ENCODE data around the gene KIF17. TPM values are rescaled to one million over a fixed set of nuclear protein-coding genes. Genes with fewer than 3 reads are reported as not detected.

The KIF17 gene
- total RNA-seq, 1 donor from 2014 or later: 2.2 TPM

DNA sequence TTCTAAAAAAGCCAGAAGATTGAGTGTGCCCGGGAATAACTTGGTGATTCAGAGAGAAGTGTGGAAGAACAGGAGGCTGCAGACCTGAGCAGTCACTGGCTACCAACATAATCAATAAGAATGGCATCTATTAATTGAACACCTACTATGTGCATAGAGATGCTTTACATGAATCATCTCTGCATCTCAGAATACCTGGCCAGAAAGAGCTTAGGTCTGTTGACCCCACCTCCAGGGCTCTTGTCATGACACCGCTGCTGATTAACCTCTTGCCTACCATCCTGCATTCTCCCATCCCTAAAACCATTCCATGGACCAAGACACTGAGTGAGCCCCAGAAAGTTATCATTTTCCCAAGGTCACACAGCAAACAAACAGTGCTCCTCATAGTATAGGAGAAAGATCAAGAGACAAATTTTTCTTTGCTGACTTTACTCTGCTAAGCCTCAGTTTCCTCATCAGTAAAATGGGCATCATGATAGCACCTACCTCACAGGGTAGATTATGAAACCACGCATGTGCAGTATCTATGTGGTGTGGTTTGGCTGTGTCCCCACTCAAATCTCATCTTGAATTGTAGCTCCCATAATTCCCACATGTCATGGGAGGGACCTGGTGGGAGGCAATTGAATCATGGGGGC, 100.8 kb downstream of the KIF17 start:
- Histone ChIP-seq H3K79me2 (ENCODE audit: low read depth) (no peaks in the 10 kb centered on the region), H3K9ac (no peak overlapping the region), H3K36me3 (no peaks in the 10 kb centered on the region), H2AFZ (replicated peaks) (peak overlapping the region; percentile 26), H4K20me1 (ENCODE audit: low read depth) (no peaks in the 10 kb centered on the region), H3K9me3 (ENCODE audit: low read depth) (no peaks in the 10 kb centered on the region), H3F3A (ENCODE audit: low read depth) (no peaks in the 10 kb centered on the region), H3K4me1 (no peaks in the 10 kb centered on the region), H3K27me3 (no peaks in the 10 kb centered on the region), H3K4me3 (no peak overlapping the region), H3K4me2 (no peak overlapping the region), H3K27ac (no peak overlapping the region)
- no peak for TF ChIP-seq EZH2 (IDR thresholded peaks at IDR 0.05)
- no peak for TF ChIP-seq EZH2phosphoT487 (IDR thresholded peaks at IDR 0.05)
- TF ChIP-seq CTCF (IDR thresholded peaks at IDR 0.05): no peak
- Mint-ChIP-seq H3K4me1 (peaks cover 23% of the 10 kb centered on the region), H3K9me3 (no peaks in the 10 kb centered on the region), H3K27ac (no peak overlapping the region), H3K36me3 (no peaks in the 10 kb centered on the region), H3K4me3 (no peak overlapping the region), H3K27me3 (ENCODE audit: insufficient read depth, low read depth) (peaks cover 4% of the 10 kb centered on the region)
- DNase-seq (ENCODE audit: low spot score): no peak

- no peak overlapping the region for H3K4me3 ChIP-seq
- Mint-ChIP-seq H3K9me3 (no peaks in the 10 kb centered on the region), H3K4me1 (peaks cover 23% of the 10 kb centered on the region), H3K27ac (peak overlapping the region; percentile 65), H3K4me3 (no peak overlapping the region), H3K36me3 (no peaks in the 10 kb centered on the region), H3K27me3 (ENCODE audit: insufficient read depth, low read depth) (peaks cover 4% of the 10 kb centered on the region)
- H3K27me3 ChIP-seq: no peaks in the 10 kb centered on the region
- no peak for DNase-seq (ENCODE audit: low spot score)
- no peaks in the 10 kb centered on the region for H3K36me3 ChIP-seq
- H3K4me1 ChIP-seq: no peaks in the 10 kb centered on the region
- H3K9ac ChIP-seq: no peak overlapping the region
- H3K4me2 ChIP-seq: no peak overlapping the region
- H3F3A ChIP-seq (ENCODE audit: low read depth): no peaks in the 10 kb centered on the region
- no peaks in the 10 kb centered on the region for H3K9me3 ChIP-seq (ENCODE audit: low read depth)
- TF ChIP-seq EZH2 (IDR thresholded peaks at IDR 0.05) (no peak), CTCF (IDR thresholded peaks at IDR 0.05) (no peak), EZH2phosphoT487 (IDR thresholded peaks at IDR 0.05) (no peak)
- no peaks in the 10 kb centered on the region for H3K79me2 ChIP-seq (ENCODE audit: low read depth)
- H3K27ac ChIP-seq: no peak overlapping the region
- H4K20me1 ChIP-seq (ENCODE audit: low read depth): no peaks in the 10 kb centered on the region
- peak overlapping the region; percentile 26 for H2AFZ ChIP-seq (replicated peaks)
Measured at GRCh38 chr1:20615946-20616846, 101.6 kb downstream of the KIF17 start.

DNA sequence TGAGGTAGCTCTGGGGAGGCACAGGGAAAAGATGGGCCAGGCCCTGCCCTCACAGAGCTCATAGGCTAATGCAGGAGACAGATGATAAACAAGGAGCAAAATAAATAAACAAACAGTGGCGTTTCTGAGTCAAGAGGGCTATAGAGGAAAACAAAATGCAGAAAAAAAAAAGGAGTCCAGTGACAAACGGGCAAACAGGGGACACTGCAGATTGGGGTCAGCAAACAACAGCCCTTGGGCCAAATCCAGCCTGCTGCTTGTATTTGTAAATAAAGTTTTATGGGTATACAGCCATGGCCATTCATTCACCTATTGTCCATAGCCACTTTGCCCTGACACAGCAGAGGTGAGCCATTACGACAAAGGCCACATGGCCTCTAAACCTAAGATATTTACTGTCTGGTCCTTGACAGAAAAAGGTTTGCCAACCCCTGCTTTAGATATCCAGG, 103.7 kb downstream of the KIF17 start:
- TF ChIP-seq CTCF (IDR thresholded peaks at IDR 0.05): no peak
- TF ChIP-seq EZH2 (IDR thresholded peaks at IDR 0.05): no peak
- TF ChIP-seq EZH2phosphoT487 (IDR thresholded peaks at IDR 0.05): no peak
- H3K27me3 ChIP-seq: no peaks in the 10 kb centered on the region
- no peaks in the 10 kb centered on the region for H3F3A ChIP-seq (ENCODE audit: low read depth)
- Mint-ChIP-seq H3K4me1 (peaks cover 30% of the 10 kb centered on the region), H3K9me3 (no peaks in the 10 kb centered on the region), H3K4me3 (no peak overlapping the region), H3K36me3 (no peaks in the 10 kb centered on the region), H3K27ac (peak overlapping the region; percentile 11), H3K27me3 (ENCODE audit: insufficient read depth, low read depth) (peaks cover 3% of the 10 kb centered on the region)
- H4K20me1 ChIP-seq (ENCODE audit: low read depth): no peaks in the 10 kb centered on the region
- H3K27ac ChIP-seq: no peak overlapping the region
- H3K36me3 ChIP-seq: no peaks in the 10 kb centered on the region
- H3K79me2 ChIP-seq (ENCODE audit: low read depth): no peaks in the 10 kb centered on the region
- H2AFZ ChIP-seq (replicated peaks): peak overlapping the region; percentile 0
- H3K9me3 ChIP-seq (ENCODE audit: low read depth): no peaks in the 10 kb centered on the region
- H3K4me1 ChIP-seq: no peaks in the 10 kb centered on the region
- H3K9ac ChIP-seq: no peak overlapping the region
- no peak overlapping the region for H3K4me2 ChIP-seq
- no peak for DNase-seq (ENCODE audit: low spot score)
- no peak overlapping the region for H3K4me3 ChIP-seq

Other genes starting within 250 kb of the KIF17 start
- gene CAMK2N1, start 231.8 kb downstream of the KIF17 start, total RNA-seq (ENCODE audit: low replicate concordance): 6.0 and 11.4 TPM in 2 replicates
- gene MUL1, start 209.9 kb downstream of the KIF17 start, total RNA-seq (ENCODE audit: low replicate concordance): 6.7 and 18.9 TPM in 2 replicates
- 0.09 TPM in 1 of 2 replicates, not detected in the other for gene FAM43B, start 165.4 kb downstream of the KIF17 start, total RNA-seq (ENCODE audit: low replicate concordance)
- 0.64 and 0.96 TPM in 2 replicates for gene CDA, start 128.9 kb downstream of the KIF17 start, total RNA-seq (ENCODE audit: low replicate concordance)
- 13.3 and 21.6 TPM in 2 replicates for gene PINK1, start 84.5 kb downstream of the KIF17 start, total RNA-seq (ENCODE audit: low replicate concordance)
- 151 and 234 TPM in 2 replicates for gene DDOST, start 56.6 kb downstream of the KIF17 start, total RNA-seq (ENCODE audit: low replicate concordance)
- 5.1 and 7.7 TPM in 2 replicates for gene SH2D5, start 14.7 kb upstream of the KIF17 start, total RNA-seq (ENCODE audit: low replicate concordance)
- 257 and 261 TPM in 2 replicates for gene HP1BP3, start 69.3 kb upstream of the KIF17 start, total RNA-seq (ENCODE audit: low replicate concordance)

Data from neural progenitor cell (in vitro differentiated cells).